HCT116 (cell line): Measurements from ENCODE around the gene DHRS2. TPM values are rescaled to one million over a fixed set of nuclear protein-coding genes. Genes with fewer than 3 reads are reported as not detected.

Experiments used
- ATAC-seq: fragments of 200-7000 bp; cut with Tn5 transposase; 2 replicates; pipeline ENCODE4 v1.9.1; 2020; ENCODE audit warnings: mild to moderate bottlenecking, moderate library complexity
- BruUV-seq: library from RNA; stranded (reverse); fragments of 400-500 nt; replicated peaks from 2 replicates; lab custom pipeline; 2021; lab: Mats Ljungman, UMichigan
- CTCF ChIA-PET: fragments of 300-600 bp; sonication (Branson Sonifier 250); formaldehyde crosslinking; loops from one replicate; lab custom pipeline; 2021; ENCODE audit warnings: antibody characterized with exemption; lab: Charles Lee
- POLR2A ChIA-PET: fragments of 300-600, 350-600 bp; sonication (Branson Sonifier 250); formaldehyde crosslinking; loops from one replicate; lab custom pipeline; 2021; ENCODE audit warnings: antibody characterized with exemption; lab: Charles Lee
- RAD21 ChIA-PET, 2 experiments: fragments of 300-600 bp; sonication (Branson Sonifier 250); formaldehyde crosslinking; loops; one replicate each; lab custom pipeline; 2023; ENCODE audit warnings: low total read pairs in 2 of 2; ENCODE audit not compliant: uncharacterized antibody in 2 of 2, unreplicated experiment in 2 of 2, low non-redundant PET in 1 of 2; lab: Charles Lee
- DNase-seq: peaks from one replicate; pipeline ENCODE4 v3.0.0-alpha.2; 2010; ENCODE audit warnings: low read depth, low spot score
- H2AFZ ChIP-seq: fragments of 200-600 bp; shearing (Covaris generic), sonication (generic); 2 replicates; pipeline ENCODE4 v1.6.1; 2017; ENCODE audit warnings: low read depth, mixed run types, mixed read lengths, antibody characterized with exemption, low read length; ENCODE audit not compliant: poor library complexity, severe bottlenecking
- H3K27ac ChIP-seq: 2 replicates; pipeline ENCODE4 v1.5.1; 2012; ENCODE audit warnings: low read depth, low read length
- H3K27me3 ChIP-seq: fragments of 200-600 bp; sonication (generic); 2 replicates; pipeline ENCODE4 v1.6.1; 2016; ENCODE audit warnings: mixed run types, low read length, mixed read lengths; ENCODE audit not compliant: insufficient read depth
- H3K36me3 ChIP-seq, 2 experiments: fragments of 200-500 bp in 1 of 2; fragments of 200-600 bp in 1 of 2; sonication (Bioruptor generic) in 1 of 2; sonication (generic) in 1 of 2; 2 replicates each; pipeline versions ENCODE4 v1.5.1 to v1.6.1; 2014 to 2016; ENCODE audit warnings: low read length in 2 of 2, inconsistent platforms in 1 of 2, mixed read lengths in 1 of 2, mixed run types in 1 of 2; ENCODE audit not compliant: insufficient read depth in 2 of 2, control insufficient read depth in 1 of 2
- H3K4me1 ChIP-seq, 2 experiments: fragments of 200-600 bp in 1 of 2; sonication (generic) in 1 of 2; 2 replicates each; pipeline versions ENCODE4 v1.5.1 to v1.6.1; 2012 to 2017; ENCODE audit warnings: low read length in 2 of 2, inconsistent platforms in 1 of 2, mild to moderate bottlenecking in 1 of 2, mixed read lengths in 1 of 2, mixed run types in 1 of 2, moderate library complexity in 1 of 2; ENCODE audit not compliant: insufficient read depth in 2 of 2, control insufficient read depth in 1 of 2
- H3K4me2 ChIP-seq: fragments of 200-600 bp; sonication (generic); 2 replicates; pipeline ENCODE4 v1.6.1; 2017; ENCODE audit warnings: mixed run types, low read length, mixed read lengths
- H3K4me3 ChIP-seq, 2 experiments: fragments of 200-600 bp in 1 of 2; sonication (generic) in 1 of 2; replicated peaks in 1 of 2; 2 replicates each; pipeline ENCODE4 v1.5.1; 2011 to 2016; ENCODE audit warnings: low read length in 2 of 2, control low read depth in 1 of 2, low read depth in 1 of 2, mild to moderate bottlenecking in 1 of 2, mixed read lengths in 1 of 2, mixed run types in 1 of 2
- H3K79me2 ChIP-seq: fragments of 200-600 bp; sonication (generic); 2 replicates; pipeline ENCODE4 v1.6.1; 2017; ENCODE audit warnings: mild to moderate bottlenecking, mixed run types, low read length, moderate library complexity, mixed read lengths; ENCODE audit not compliant: insufficient read depth
- H3K9ac ChIP-seq: fragments of 200-600 bp; sonication (generic); 2 replicates; pipeline ENCODE4 v1.6.1; 2016; ENCODE audit warnings: low read length, mixed read lengths
- H3K9me2 ChIP-seq: fragments of 200-600 bp; sonication (generic), shearing (Covaris generic); 2 replicates; pipeline ENCODE4 v1.6.1; 2017; ENCODE audit warnings: mixed run types, mild to moderate bottlenecking, moderate library complexity; ENCODE audit not compliant: insufficient read depth
- H3K9me3 ChIP-seq, 2 experiments: fragments of 200-500 bp in 1 of 2; fragments of 200-600 bp in 1 of 2; sonication (Bioruptor generic) in 1 of 2; sonication (generic) in 1 of 2; 2 replicates each; pipeline ENCODE4 v1.6.1; 2014 to 2017; ENCODE audit warnings: low read length in 2 of 2, mixed read lengths in 2 of 2, inconsistent platforms in 1 of 2, low read depth in 1 of 2, mild to moderate bottlenecking in 1 of 2, mixed run types in 1 of 2, moderate library complexity in 1 of 2; ENCODE audit not compliant: control insufficient read depth in 1 of 2, insufficient read depth in 1 of 2
- H4K20me1 ChIP-seq: fragments of 200-600 bp; sonication (generic), shearing (Covaris generic); 2 replicates; pipeline ENCODE4 v1.6.1; 2017; ENCODE audit warnings: mixed run types, mild to moderate bottlenecking, moderate library complexity; ENCODE audit not compliant: insufficient read depth
- CBX3 ChIP-seq: IDR thresholded peaks from 2 replicates; pipeline ENCODE4 v1.6.1; 2012; ENCODE audit warnings: low read depth
- CEBPB ChIP-seq: IDR thresholded peaks from 2 replicates; pipeline ENCODE4 v1.6.1; 2012; ENCODE audit warnings: low read depth
- EZH2phosphoT487 ChIP-seq: fragments of 200-600 bp; IDR thresholded peaks from 2 replicates; pipeline ENCODE4 v1.6.1; 2018; ENCODE audit warnings: antibody characterized with exemption, borderline replicate concordance
- FOSL1 ChIP-seq: IDR thresholded peaks from 2 replicates; pipeline ENCODE4 v1.6.1; 2012; ENCODE audit warnings: low read depth
- JUND ChIP-seq: IDR thresholded peaks from 2 replicates; pipeline ENCODE4 v1.6.1; 2012
- TCF7L2 ChIP-seq: IDR thresholded peaks from 2 replicates; pipeline ENCODE4 v1.7.0; 2011; ENCODE audit warnings: borderline replicate concordance, inconsistent platforms; ENCODE audit not compliant: insufficient read depth, insufficient read length; ENCODE audit errors: extremely low read depth
- ZFX ChIP-seq: fragments of 450-650 bp; IDR thresholded peaks from 2 replicates; pipeline ENCODE4 v1.6.1; 2017
- intact Hi-C: fragments of 100-400 bp; cut with micrococcal nuclease; formaldehyde crosslinking; loops from 2 replicates; pipeline ENCODE4 v1.10.0; 2022
- total RNA-seq: library from RNA; stranded (reverse); gene quantifications from one replicate; pipeline ENCODE4 v1.2.1, GENCODE V29; 2021; ENCODE audit not compliant: unreplicated experiment
- TF ChIP-seq, protein P1 (sequence below): IDR thresholded peaks from 2 replicates; pipeline ENCODE4 v1.6.1; 2012

DHRS2 gene
- total RNA-seq, 1 experiment from 2014 or later = 10.0 TPM

- ChIA-PET RAD21 (no interaction called here), CTCF (no interaction called here), POLR2A (no interaction called here)
- H3K27me3 ChIP-seq = no peaks in the 10 kb centered on the region
- H3K9me3 ChIP-seq = peaks cover 12 to 21% of the 10 kb centered on the region in 2 experiments; a peak in 3 of 4 replicates
- no peaks in the 10 kb centered on the region for H3K36me3 ChIP-seq
- no peak overlapping the region for H3K4me3 ChIP-seq
- no peak for DNase-seq
- no TSS peak for BruUV-seq
- H3K27ac ChIP-seq = no peak overlapping the region
- no peak overlapping the region for H3K9ac ChIP-seq
- no peaks in the 10 kb centered on the region for H3K79me2 ChIP-seq
- TF ChIP-seq, protein P1, sequence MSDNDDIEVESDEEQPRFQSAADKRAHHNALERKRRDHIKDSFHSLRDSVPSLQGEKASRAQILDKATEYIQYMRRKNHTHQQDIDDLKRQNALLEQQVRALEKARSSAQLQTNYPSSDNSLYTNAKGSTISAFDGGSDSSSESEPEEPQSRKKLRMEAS = no peak
- TF ChIP-seq CBX3 = no peak
- TF ChIP-seq TCF7L2 = no peak
- TF ChIP-seq CEBPB = no peak
- no peak overlapping the region for H2AFZ ChIP-seq
- no peaks in the 10 kb centered on the region for H3K9me2 ChIP-seq
- intact Hi-C loops = no loop called here
- ATAC-seq = no peak
- no peaks in the 10 kb centered on the region for H4K20me1 ChIP-seq
- no peak overlapping the region for H3K4me2 ChIP-seq
- no peaks in the 10 kb centered on the region for H3K4me1 ChIP-seq
These were observed 13.2 kb upstream of the DHRS2 start for GRCh38 chr14:23622990-23623389.

DNA sequence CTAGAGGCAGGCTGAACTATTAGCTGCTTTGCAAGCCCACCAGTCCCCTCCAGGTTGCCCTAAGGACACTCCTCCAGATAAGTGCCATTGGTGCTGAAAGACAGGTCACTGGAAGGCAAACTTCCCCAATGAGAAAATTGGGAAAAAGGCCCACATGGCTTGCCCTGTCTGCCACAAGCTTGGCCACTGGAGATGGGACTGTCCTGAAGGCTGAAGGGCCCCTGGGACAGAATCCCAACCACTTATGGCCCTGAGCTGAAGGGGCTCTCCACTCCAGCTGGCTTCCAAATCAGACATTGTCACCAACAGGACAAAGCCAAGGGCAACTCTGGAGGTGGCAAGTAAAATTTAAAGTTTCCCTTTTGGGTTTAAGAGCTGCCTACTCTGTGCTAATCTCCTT, 12.2 kb upstream of the DHRS2 start:
- H3K9me2 ChIP-seq = no peaks in the 10 kb centered on the region
- H3K4me2 ChIP-seq = no peak overlapping the region
- RAD21 ChIA-PET = no interaction called here
- H2AFZ ChIP-seq = no peak overlapping the region
- no peak overlapping the region for H3K27ac ChIP-seq
- H3K9me3 ChIP-seq = peaks cover 12 to 21% of the 10 kb centered on the region in 2 experiments; a peak in 3 of 4 replicates
- no peaks in the 10 kb centered on the region for H3K79me2 ChIP-seq
- H3K4me3 ChIP-seq = no peak overlapping the region
- no TSS peak for BruUV-seq
- H4K20me1 ChIP-seq = no peaks in the 10 kb centered on the region
- intact Hi-C loops = no loop called here
- H3K27me3 ChIP-seq = no peaks in the 10 kb centered on the region
- POLR2A ChIA-PET = no interaction called here
- H3K36me3 ChIP-seq = no peaks in the 10 kb centered on the region
- no peaks in the 10 kb centered on the region for H3K4me1 ChIP-seq
- TF ChIP-seq JUND (no peak), ZFX (no peak), CEBPB (no peak), FOSL1 (no peak), EZH2phosphoT487 (no peak)
- DNase-seq (no peak), ATAC-seq (no peak)
- CTCF ChIA-PET = no interaction called here
- no peak overlapping the region for H3K9ac ChIP-seq
